SU-DHL-6 (cell line): ENCODE measurements around the gene GDPD3.
A peak's percentile ranks its signal among the peaks of the same experiment; 100 is the strongest.

Experiments
- H2AFZ ChIP-seq: fragments of 200-600 bp; sonication (generic); 2 replicates; pipeline ENCODE4 v1.6.1; 2014; ENCODE audit warnings: low read depth, mild to moderate bottlenecking, moderate library complexity, mixed read lengths, antibody characterized with exemption, low read length; ENCODE audit not compliant: severe bottlenecking
- H3F3A ChIP-seq: fragments of 200-600 bp; shearing (Covaris generic); 2 replicates; pipeline ENCODE4 v1.6.0; 2016; ENCODE audit warnings: antibody characterized with exemption, mild to moderate bottlenecking; ENCODE audit not compliant: insufficient read depth
- H3K27ac ChIP-seq: fragments of 200-600 bp; sonication (generic); 2 replicates; pipeline ENCODE4 v1.5.1; 2016; ENCODE audit warnings: low read depth, mild to moderate bottlenecking, low read length, moderate library complexity, mixed read lengths
- H3K27me3 ChIP-seq: fragments of 200-600 bp; sonication (generic), shearing (Covaris generic); 2 replicates; pipeline ENCODE4 v1.6.0; 2014; ENCODE audit warnings: mild to moderate bottlenecking, low read length
- H3K36me3 ChIP-seq: fragments of 200-600 bp; sonication (generic); 2 replicates; pipeline ENCODE4 v1.6.1; 2014; ENCODE audit warnings: mild to moderate bottlenecking, low read length, mixed read lengths
- H3K4me2 ChIP-seq: fragments of 300-600, 200-600 bp; shearing (Covaris generic), sonication (generic); 2 replicates; pipeline ENCODE4 v1.6.0; 2014; ENCODE audit warnings: low read length, low read depth, mild to moderate bottlenecking; ENCODE audit not compliant: poor library complexity, severe bottlenecking
- H3K4me3 ChIP-seq: fragments of 200-600 bp; sonication (generic); 2 replicates; pipeline ENCODE4 v1.5.1; 2014; ENCODE audit warnings: antibody characterized with exemption, low read length, mild to moderate bottlenecking, mixed read lengths; ENCODE audit not compliant: insufficient read depth, poor library complexity, severe bottlenecking
- H3K79me2 ChIP-seq: fragments of 200-600 bp; sonication (generic); 2 replicates; pipeline ENCODE4 v1.6.1; 2014; ENCODE audit warnings: mild to moderate bottlenecking, low read length, moderate library complexity; ENCODE audit not compliant: insufficient read depth
- H3K9ac ChIP-seq: fragments of 200-600 bp; sonication (generic); 2 replicates; pipeline ENCODE4 v1.7.0; 2014; ENCODE audit warnings: mild to moderate bottlenecking, low read length
- H3K9me2 ChIP-seq: fragments of 200-600 bp; sonication (generic); replicated peaks from 2 replicates; pipeline ENCODE4 v1.6.1; 2014; ENCODE audit warnings: low read length; ENCODE audit not compliant: insufficient read depth
- H3K9me3 ChIP-seq: fragments of 200-600 bp; sonication (generic); 2 replicates; pipeline ENCODE4 v1.6.1; 2014; ENCODE audit warnings: low read length, mixed read lengths; ENCODE audit not compliant: insufficient read depth
- H4K20me1 ChIP-seq: fragments of 200-600 bp; sonication (generic); 2 replicates; pipeline ENCODE4 v1.6.1; 2014; ENCODE audit warnings: low read depth, mild to moderate bottlenecking, antibody characterized with exemption, low read length, moderate library complexity, mixed read lengths
- CTCF ChIP-seq: fragments of 200-600 bp; sonication (generic); IDR thresholded peaks from one replicate; pipeline ENCODE4 v1.5.1; 2017; ENCODE audit warnings: antibody characterized with exemption, mild to moderate bottlenecking, low read length, moderate library complexity; ENCODE audit not compliant: insufficient read depth, poor library complexity, severe bottlenecking
- EZH2phosphoT487 ChIP-seq: fragments of 200-600 bp; sonication (generic), shearing (Covaris generic); conservative IDR thresholded peaks from 2 replicates; pipeline ENCODE4 v1.6.1; 2018; ENCODE audit warnings: mild to moderate bottlenecking, antibody characterized with exemption, low read length, moderate library complexity, mixed read lengths

The GDPD3 gene

DNA sequence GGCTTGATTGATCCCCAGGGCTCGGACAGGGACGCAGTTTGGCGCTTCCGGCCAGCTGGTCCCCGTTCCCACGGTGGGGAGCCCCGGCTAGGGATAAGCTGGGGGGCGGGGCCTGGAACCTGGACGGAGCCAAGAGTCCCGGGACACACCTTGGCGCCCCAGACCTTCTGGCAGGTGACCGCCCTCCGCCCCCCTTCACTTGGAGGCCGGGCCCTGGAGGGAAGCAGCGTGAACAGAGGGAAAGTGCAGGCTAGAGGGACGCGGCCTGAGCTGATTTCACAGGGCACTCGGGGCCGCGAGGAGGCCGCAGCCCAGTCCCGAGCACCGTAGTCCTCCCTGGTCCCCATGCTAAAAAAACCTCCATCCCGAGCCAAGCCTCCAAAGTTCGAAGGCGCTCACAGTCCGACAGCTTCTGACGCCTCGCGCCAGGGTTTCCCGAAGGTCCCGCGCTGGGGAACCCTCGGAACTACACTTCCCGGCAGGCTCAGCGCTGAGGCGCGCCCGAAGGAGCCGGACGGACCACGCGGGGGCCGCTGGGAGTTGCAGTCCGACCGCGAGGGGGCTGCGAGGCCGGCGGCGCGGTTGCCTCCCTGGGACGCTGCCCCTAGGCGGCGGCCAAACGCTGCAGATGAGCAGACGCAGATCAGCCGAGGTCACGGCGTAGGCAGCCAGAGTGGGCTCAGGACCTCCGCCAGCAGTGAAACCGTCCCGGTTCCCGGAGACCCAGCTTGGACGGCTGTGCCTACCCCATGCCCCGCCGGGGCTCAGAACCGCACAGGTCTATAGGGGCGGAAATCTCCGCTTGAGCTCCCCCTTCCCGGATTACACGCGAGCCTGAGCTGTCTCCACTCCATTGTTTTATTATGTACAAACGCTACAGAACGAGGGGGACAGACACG lies 21.6 kb downstream of the GDPD3 start, which contains the start of gene TBX6:
Gene TBX6 (minus strand): TSS at position 451 of the 899 bp plus-strand sequence. CDS start 731 bp downstream, outside the sequence.
- H3K9me2 ChIP-seq: no peaks in the 10 kb centered on the region
- peaks cover 4% of the 10 kb centered on the region for H3K9me3 ChIP-seq
- H3K4me2 ChIP-seq: peak within 1 kb of the TSS; percentile 96
- H4K20me1 ChIP-seq: no peaks in the 10 kb centered on the region
- peak within 1 kb of the TSS; percentile 85 for H3K9ac ChIP-seq
- H3K36me3 ChIP-seq: no peaks in the 10 kb centered on the region; the same call in 1 of the 2 replicates
- H3K27ac ChIP-seq: peak within 1 kb of the TSS; percentile 87
- H3K4me3 ChIP-seq: peak within 1 kb of the TSS; percentile 78
- H3K79me2 ChIP-seq: no peaks in the 10 kb centered on the region
- H3F3A ChIP-seq: peaks cover 27% of the 10 kb centered on the region
- H3K27me3 ChIP-seq: no peaks in the 10 kb centered on the region
- peak within 1 kb of the TSS; percentile 93 for H2AFZ ChIP-seq
- peak; percentile 54 for TF ChIP-seq CTCF
- TF ChIP-seq EZH2phosphoT487: no peak

DNA sequence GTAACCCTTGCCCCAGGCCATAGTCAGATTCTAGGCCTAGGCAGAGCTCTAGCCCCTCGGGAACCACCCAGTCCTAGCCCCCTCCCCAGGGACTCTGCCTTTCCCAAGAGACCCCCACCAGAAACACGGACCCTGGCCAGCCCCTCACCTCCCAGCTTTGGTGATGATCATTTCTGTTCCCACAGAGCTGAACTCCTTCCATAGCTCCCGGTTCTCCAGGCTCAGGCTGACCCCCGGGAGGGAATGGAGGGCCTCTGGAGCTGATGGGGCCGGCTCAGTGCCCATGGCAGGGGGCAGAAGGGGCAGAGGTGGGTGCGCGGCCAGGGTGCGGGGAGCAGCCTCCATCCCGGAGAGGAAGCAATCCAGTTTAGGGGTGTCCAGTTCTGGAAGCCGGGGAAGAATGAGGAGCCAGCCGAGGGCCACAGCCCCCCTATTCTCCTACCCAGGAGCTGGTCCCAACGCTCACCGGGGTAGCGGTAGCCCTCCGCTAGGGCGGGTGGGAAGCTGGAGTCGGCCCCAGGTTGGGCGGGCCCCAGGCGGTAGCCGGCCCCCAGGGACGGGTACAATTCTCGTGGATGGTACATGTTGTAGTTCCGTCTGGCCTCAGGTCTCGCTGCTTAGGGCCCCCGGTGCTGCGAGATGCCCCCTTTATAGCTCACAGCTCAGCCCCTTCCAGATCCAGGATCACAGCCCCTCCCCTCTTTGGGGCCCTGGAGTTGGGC lies 22.6 kb downstream of the GDPD3 start:
- Histone ChIP-seq H3F3A (peaks cover 28% of the 10 kb centered on the region), H3K27me3 (no peaks in the 10 kb centered on the region), H3K36me3 (no peaks in the 10 kb centered on the region), H3K9me3 (no peaks in the 10 kb centered on the region), H3K9me2 (no peaks in the 10 kb centered on the region), H3K4me2 (peak overlapping the region; percentile 96), H3K79me2 (no peaks in the 10 kb centered on the region), H3K27ac (no peak overlapping the region), H3K9ac (peak overlapping the region; percentile 85; the same call in 1 of the 2 replicates), H4K20me1 (no peaks in the 10 kb centered on the region), H3K4me3 (no peak overlapping the region), H2AFZ (no peak overlapping the region)
- TF ChIP-seq CTCF: no peak

- Histone ChIP-seq H3K9me2 (no peaks in the 10 kb centered on the region), H3K9me3 (no peaks in the 10 kb centered on the region), H3F3A (peaks cover 23% of the 10 kb centered on the region), H3K79me2 (no peaks in the 10 kb centered on the region), H2AFZ (no peak overlapping the region), H3K4me2 (no peak overlapping the region), H3K27me3 (no peaks in the 10 kb centered on the region), H4K20me1 (no peaks in the 10 kb centered on the region), H3K4me3 (no peak overlapping the region), H3K9ac (no peak overlapping the region), H3K36me3 (no peaks in the 10 kb centered on the region), H3K27ac (no peak overlapping the region)
- TF ChIP-seq EZH2phosphoT487 (no peak), CTCF (no peak)
These were observed 24.3 kb downstream of the GDPD3 start for GRCh38 chr16:30088832-30089624.
